Kidney glomerular epithelial cell (primary cell): ENCODE data around the gene CACNB4.
"Not testable (repeated sequence)": the region's sequence is repeated elsewhere in the genome, so short reads cannot be mapped to it uniquely, and the experiment has no call there.

Experiments
- DNase-seq: peaks from one replicate; lab custom pipeline; 2025; lab: John Stamatoyannopoulos, UW

The CACNB4 gene

DNA sequence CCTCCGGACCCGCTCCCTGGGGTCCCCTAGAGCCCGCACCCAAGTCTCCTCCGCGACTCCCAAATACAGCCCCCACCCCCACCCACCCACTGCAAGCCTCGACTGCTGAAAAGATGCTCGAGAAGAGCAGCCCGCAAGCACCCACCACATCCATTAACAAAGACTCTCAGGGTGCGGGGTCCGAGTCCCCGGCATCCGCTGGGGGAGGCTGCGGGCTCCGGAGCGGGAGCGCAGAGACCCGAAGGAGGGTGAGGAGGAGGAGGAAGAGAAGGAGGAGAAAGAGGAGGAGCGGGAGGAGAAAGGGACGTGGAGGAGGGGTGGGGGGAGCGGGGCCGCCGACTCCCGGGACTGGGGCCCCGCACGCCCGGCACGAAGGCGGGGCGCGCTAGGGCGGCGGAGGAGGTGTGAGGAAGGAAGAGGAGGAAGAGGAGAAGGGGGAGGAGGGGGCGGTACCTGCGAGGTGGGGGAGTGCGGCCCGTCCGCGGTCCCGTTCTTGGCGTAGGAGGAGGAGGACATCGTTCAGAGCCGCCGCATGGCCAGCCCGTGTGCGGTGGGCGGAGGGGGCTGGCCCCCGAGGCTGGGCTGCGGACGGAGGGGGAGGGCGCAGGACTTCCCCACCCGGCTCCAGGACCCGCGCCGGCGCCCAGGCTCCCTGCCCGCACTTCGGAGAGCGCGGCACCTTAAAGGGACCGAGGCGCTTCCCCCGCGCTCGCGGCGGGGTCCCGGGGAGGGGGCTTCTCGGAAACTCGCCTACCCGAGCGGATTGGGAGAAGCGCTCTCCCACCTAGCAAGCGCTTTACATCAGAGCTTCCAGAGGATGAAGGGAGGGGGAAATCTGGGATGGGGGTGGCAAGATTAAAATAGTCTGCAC, at the start of gene CACNB4:
Gene CACNB4, minus strand, starts transcription at position 549 of the 871 bp plus-strand sequence.
- DNase-seq = no peak

- no peak for DNase-seq
Observed at GRCh38 chr2:152134488-152135280, 35.8 kb upstream of the CACNB4 start.

DNA sequence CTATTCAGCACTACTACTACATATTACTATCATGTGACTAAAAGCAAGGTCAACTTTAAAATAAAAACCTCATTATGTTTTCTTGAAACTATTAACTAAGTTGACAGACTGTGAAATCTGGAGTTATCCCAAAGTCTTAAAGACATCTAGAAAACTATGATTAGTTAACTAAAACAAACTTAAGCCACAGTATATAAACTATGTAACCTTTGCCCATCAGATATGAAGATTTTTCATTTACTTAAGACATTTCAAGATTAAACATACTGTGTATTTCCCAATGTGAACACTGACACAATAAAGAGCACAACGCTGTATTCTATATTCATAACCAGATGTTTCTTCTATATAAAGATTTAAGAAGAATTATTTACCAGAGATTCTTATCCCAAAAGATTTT, 33.5 kb upstream of the CACNB4 start:
- no peak for DNase-seq

DNA sequence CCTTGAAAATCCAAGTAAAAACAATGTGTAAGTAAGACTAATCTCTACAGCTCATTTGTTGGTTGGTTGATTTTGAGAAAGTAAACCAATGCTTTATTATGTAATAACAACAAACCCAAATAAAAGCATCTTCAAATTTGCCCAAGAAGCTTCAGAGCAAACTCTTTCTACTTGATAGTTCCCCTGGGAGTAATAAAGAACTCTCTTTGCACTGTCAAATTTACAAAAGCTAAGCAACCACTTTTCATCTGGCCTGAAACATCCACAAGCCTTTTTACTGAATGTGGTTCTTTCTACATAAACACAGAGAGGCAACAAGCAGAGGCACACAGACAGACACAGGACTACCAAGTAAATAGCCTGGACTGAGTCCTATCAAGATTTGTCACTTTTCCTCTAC, 28.8 kb upstream of the CACNB4 start:
- no peak for DNase-seq

GRCh38 chr2:152126664-152127063, 27.8 kb upstream of the CACNB4 start:
- no peak for DNase-seq

GRCh38 chr2:152122161-152122560, 23.3 kb upstream of the CACNB4 start:
- no peak for DNase-seq

- DNase-seq = no peak
Observed at GRCh38 chr2:152120430-152120829, 21.6 kb upstream of the CACNB4 start.

DNA sequence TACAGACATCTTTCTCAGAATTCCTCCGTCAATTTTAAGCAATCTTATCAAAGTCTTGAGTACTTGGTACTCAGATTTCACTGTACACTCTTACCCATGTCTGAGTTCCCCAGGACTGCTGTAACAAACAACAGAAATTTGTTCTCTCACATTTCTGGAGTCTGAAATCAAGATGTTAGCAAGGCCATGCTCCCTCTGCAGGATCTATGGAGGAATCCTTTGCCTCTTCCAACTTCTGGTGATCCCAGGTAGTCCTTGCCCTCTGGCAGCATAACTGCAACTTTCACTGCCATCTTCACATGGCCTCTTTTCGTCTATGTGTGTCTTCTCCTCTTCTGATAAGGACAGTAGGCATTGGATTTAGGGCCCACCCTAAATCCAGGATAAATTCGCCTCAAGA, 17.1 kb upstream of the CACNB4 start:
- DNase-seq = no peak

DNA sequence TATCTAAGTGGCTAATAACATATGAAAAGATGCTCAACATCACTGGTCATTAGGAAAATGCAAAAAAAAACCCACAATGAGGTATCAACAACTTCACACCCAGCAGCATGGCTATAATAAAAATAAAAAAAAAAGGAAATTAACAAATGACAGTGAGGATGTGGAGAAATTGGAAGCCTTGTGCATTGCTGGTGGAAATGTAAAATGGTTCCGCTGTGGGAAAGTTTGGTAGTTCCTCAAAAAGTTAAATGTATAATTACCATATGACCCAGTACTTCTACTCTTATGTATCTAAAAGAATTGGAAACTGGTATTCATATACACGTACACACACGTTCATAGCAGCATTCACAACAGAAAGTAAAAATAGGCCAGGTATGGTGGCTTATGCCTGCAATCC, 15.5 kb upstream of the CACNB4 start:
- no peak for DNase-seq

DNA sequence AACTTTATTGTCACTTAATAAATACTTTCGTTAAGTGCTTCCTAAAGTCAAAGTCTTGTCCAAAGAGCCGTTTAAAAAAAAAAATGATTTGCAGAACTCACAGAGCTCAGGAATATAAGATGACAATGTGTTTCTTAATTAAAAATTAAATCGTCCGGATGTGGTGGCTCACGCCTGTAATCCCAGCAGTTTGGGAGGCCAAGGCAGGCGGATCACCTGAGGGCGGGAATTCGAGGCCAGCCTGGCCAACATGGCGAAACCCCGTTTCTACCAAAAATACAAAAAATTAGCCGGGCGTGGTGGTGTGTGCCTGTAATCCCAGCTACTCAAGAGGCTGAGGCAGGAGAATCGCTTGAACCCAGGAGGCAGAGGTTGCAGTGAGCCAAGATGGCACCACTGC, 8.3 kb upstream of the CACNB4 start:
- not testable (repeated sequence) for DNase-seq

GRCh38 chr2:152106464-152106863, 7.6 kb upstream of the CACNB4 start:
- no peak for DNase-seq

GRCh38 chr2:152103271-152103670, 4.4 kb upstream of the CACNB4 start:
- no peak for DNase-seq

DNA sequence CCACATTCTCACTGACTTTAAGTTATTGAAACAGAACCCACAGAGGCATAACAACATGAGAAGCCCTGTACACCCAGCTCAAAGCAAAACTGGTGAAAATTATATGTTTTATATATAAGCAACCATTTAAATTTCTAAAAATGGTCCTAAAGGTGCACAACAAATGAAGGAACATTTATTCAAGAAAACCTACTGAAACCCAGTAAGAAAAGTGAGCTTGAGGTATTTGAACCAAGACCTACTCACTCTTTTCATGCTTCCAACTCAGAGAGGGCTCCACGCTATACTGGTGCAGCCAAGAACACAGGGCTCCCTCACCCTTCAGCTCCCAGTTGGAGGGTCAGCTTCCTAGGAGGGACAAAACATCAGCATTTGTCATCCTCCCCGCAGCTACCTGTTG, 2.1 kb upstream of the CACNB4 start:
- no peak for DNase-seq

DNA sequence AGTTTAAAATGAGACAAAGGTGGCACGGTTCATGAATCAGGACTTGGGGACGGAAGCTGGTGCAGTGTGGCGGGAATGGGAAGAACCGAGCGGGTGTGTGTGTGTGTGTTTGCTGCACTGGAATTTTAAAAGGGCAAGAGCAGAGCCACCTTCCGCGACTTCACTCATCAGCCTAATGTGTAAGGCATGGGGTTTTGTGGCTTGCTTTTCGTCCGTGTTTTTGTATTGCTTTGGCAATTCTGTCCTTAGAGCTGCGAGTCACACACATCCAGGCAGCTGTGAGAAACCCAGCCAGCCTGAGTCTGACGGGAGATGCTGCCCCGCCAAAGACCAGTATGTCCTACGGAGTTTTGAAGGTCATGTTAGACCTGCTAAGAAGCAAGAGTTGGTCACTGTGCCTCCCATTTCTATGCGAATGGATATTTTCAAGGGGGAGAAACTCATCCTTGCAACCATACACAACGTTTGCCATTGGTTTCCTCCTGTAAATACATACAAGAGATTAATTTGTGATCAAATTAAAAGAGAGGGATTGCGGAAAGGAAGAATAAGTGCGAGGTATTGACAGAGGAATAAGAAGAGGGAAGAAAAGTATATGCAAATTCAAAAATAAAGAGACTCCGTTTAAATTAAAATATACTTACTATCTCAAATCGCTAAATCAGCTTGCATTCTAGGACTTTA, 665 bp upstream of the CACNB4 start:
- DNase-seq = no peak

- no peak for DNase-seq
Observed at GRCh38 chr2:152097801-152098495, 896 bp downstream of the CACNB4 start.

DNA sequence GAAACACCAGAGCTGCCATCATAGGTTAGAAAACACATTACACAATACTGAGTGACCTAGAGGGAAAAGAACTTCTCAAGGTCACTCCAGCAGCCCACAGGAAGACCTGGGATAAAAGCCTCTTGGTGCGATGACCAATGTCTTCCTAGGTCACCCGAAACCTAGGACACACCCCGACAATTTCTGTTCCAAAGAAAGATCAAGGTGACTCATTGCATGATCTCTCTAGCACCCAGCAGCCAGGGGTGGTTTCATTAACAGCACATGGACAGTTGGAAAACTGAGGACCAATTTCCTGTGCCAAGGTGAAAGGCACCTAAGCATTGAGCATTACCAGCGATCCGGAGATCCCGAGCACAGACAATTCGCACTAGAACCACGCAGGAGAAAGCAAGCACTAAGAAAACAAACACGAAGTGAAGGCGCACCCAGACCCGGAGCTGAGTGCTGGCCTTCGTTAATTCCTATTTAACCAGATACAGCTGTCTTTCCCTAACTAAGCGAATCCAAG, 1.5 kb downstream of the CACNB4 start:
- no peak for DNase-seq

GRCh38 chr2:152095146-152095545, 3.7 kb downstream of the CACNB4 start:
- no peak for DNase-seq

DNA sequence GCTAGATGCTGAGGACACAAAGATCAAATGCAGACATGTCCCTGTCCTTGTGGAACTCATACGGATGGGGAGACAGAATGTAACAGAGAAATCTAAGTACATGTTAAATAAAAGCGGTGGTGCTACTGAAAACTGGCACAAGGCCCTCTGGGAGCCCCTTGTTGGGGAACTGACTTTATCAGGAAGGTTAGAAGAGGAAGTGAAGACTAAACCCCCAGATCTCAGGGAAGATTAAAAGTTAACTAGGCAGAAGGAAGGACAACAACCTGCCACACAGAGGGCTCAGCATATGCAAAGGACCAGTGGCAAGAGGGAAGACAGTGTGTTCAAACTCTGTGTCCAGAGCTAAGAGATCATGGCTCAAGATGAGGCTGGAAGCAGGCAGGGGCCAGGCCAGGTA, 4.8 kb downstream of the CACNB4 start:
- DNase-seq = no peak

- no peak for DNase-seq
Observed at GRCh38 chr2:152093464-152093863, 5.4 kb downstream of the CACNB4 start.

DNA sequence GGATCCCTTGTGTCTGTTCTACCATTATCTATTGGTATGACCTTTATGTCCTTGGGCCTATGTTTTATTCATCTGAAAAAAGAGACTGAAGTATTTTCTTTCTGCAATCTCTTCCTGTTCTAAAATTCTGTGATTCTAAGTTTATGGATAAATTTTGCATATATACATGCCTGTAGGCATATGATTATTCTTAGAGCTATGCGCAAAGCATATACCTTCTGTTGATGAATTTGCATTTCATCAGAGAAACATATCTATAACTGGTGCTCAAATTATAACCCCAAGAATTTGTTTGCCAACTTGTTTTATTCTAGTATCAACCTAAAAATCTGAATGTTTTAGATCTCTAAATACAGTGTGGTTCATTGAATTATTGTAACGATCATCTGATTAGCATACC, 6.7 kb downstream of the CACNB4 start:
- no peak for DNase-seq

GRCh38 chr2:152090726-152091125, 8.1 kb downstream of the CACNB4 start:
- not testable (repeated sequence) for DNase-seq

DNA sequence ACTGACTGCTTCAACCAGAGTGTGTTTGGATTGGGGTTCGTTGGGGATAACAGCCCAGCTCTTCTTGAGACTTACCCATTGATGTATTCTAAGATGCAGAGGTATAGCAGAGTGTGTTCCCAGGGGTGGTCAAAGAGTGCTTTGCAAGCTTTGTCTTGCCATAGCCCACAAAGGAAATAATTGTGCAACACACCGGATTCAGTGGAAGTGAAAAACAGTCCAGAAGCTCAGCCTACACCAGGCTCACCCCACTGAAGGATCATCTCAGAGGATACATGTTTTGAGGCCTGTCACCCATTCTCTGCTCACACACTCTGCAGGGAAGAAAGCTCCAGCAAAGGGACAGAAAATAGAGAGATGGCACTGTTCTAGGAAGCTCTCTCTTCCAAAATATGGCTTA, 9.6 kb downstream of the CACNB4 start:
- DNase-seq = no peak
